Endothelial cell of umbilical vein (primary cell): Measurements from ENCODE around the gene HDAC9. TPM values are rescaled to one million over a fixed set of nuclear protein-coding genes. Genes with fewer than 3 reads are reported as not detected.

Experiments
- BruUV-seq: library from RNA; stranded (reverse); fragments of 400-500 nt; replicated peaks from 2 replicates; lab custom pipeline; 2021; lab: Mats Ljungman, UMichigan
- CTCF ChIA-PET: fragments of 300-600, 350-600 bp; sonication (Branson Sonifier 250); formaldehyde crosslinking; loops from one replicate; lab custom pipeline; 2021; ENCODE audit warnings: antibody characterized with exemption, inconsistent platforms; lab: Charles Lee
- POLR2A ChIA-PET: fragments of 300-600, 350-600 bp; sonication (Branson Sonifier 250); formaldehyde crosslinking; loops from one replicate; lab custom pipeline; 2021; ENCODE audit warnings: antibody characterized with exemption, inconsistent platforms; lab: Charles Lee
- DNase-seq: peaks from one replicate; pipeline ENCODE4 v3.0.0-alpha.2; 2011; ENCODE audit warnings: low read depth, low spot score
- FAIRE-seq: peaks from 2 replicates; lab custom pipeline; 2011; peaks lifted over from hg19 to GRCh38; lab: Jason Lieb, UNC
- H2AFZ ChIP-seq: 2 replicates; pipeline ENCODE4 v1.6.0; 2012; ENCODE audit warnings: low read depth, low read length, control low read depth, inconsistent platforms
- H3K27ac ChIP-seq: 2 replicates; pipeline ENCODE4 v1.5.1; 2011; ENCODE audit warnings: low read depth, mild to moderate bottlenecking, control low read depth, low read length, moderate library complexity; ENCODE audit not compliant: insufficient read depth
- H3K27me3 ChIP-seq, 2 experiments: 2 replicates each; pipeline versions ENCODE4 v1.6.0 to v1.6.1; 2011; ENCODE audit warnings: low read length in 2 of 2, mixed read lengths in 1 of 2; ENCODE audit not compliant: control insufficient read depth in 2 of 2, insufficient read depth in 2 of 2
- H3K36me3 ChIP-seq, 2 experiments: 2 replicates in 1 of 2; 3 replicates in 1 of 2; pipeline ENCODE4 v1.5.1; 2011; ENCODE audit warnings: low read length in 2 of 2, mild to moderate bottlenecking in 1 of 2, moderate library complexity in 1 of 2; ENCODE audit not compliant: control insufficient read depth in 2 of 2, insufficient read depth in 2 of 2; ENCODE audit errors: extremely low read depth in 1 of 2
- H3K4me1 ChIP-seq: 3 replicates; pipeline ENCODE4 v1.5.1; 2011; ENCODE audit warnings: mild to moderate bottlenecking, low read length; ENCODE audit not compliant: control insufficient read depth, insufficient read depth; ENCODE audit errors: extremely low read depth
- H3K4me2 ChIP-seq: 2 replicates; pipeline ENCODE4 v1.6.1; 2011; ENCODE audit warnings: low read length, control low read depth, mixed read lengths; ENCODE audit not compliant: insufficient read depth
- H3K4me3 ChIP-seq, 3 experiments: fragments of 200-600 bp in 1 of 3; sonication (generic), shearing (Covaris generic) in 1 of 3; replicated peaks in 1 of 3; 2 replicates each; pipeline ENCODE4 v1.5.1; 2011 to 2016; ENCODE audit warnings: control low read depth in 3 of 3, low read length in 3 of 3, mild to moderate bottlenecking in 2 of 3, inconsistent platforms in 1 of 3, low read depth in 1 of 3, moderate library complexity in 1 of 3; ENCODE audit not compliant: insufficient read depth in 1 of 3
- H3K79me2 ChIP-seq: 2 replicates; pipeline ENCODE4 v1.6.0; 2012; ENCODE audit warnings: low read length, inconsistent platforms; ENCODE audit not compliant: control insufficient read depth, insufficient read depth
- H3K9ac ChIP-seq: replicated peaks from 2 replicates; pipeline ENCODE3; 2011; ENCODE audit warnings: low read length, control low read depth; ENCODE audit not compliant: insufficient read depth; ENCODE audit errors: extremely low read depth
- H3K9me1 ChIP-seq: replicated peaks from 3 replicates; pipeline ENCODE4 v1.6.0; 2011; ENCODE audit warnings: mild to moderate bottlenecking, low read length; ENCODE audit not compliant: control insufficient read depth, insufficient read depth; ENCODE audit errors: extremely low read depth
- H3K9me3 ChIP-seq: replicated peaks from 2 replicates; pipeline ENCODE4 v1.5.1; 2012; ENCODE audit warnings: low read length, inconsistent platforms; ENCODE audit not compliant: control insufficient read depth, insufficient read depth
- H4K20me1 ChIP-seq: replicated peaks from 2 replicates; pipeline ENCODE3; 2011; ENCODE audit warnings: mild to moderate bottlenecking, low read length; ENCODE audit not compliant: control insufficient read depth, insufficient read depth; ENCODE audit errors: extremely low read depth
- FOS ChIP-seq: IDR thresholded peaks from 2 replicates; pipeline ENCODE4 v1.6.1; 2011; ENCODE audit warnings: mild to moderate bottlenecking, low read length, moderate library complexity, borderline replicate concordance; ENCODE audit not compliant: insufficient read depth
- MYC ChIP-seq: IDR thresholded peaks from one replicate; pipeline ENCODE4 v1.6.1; 2011; ENCODE audit warnings: mild to moderate bottlenecking, low read depth, low read length
- dilution Hi-C: fragments of 300-500 bp; cut with MboI; formaldehyde crosslinking; loops from one replicate; pipeline ENCODE4 v1.15.0; 2019; ENCODE audit warnings: low sequenced_read_pairs; ENCODE audit not compliant: extremely low pct_ligation_motif_present
- intact Hi-C: fragments of 100-400 bp; cut with micrococcal nuclease; formaldehyde crosslinking; loops from one replicate; pipeline ENCODE4 v1.10.0; 2022
- polyA plus RNA-seq, 4 experiments: library from polyadenylated mRNA; depleted of rRNA in 3 of 4; stranded (reverse) in 3 of 4; unstranded in 1 of 4; fragments of >200 nt; gene quantifications; 2 replicates each; pipeline versions ENCODE4 v1.2.1 to v1.2.3, GENCODE V29; 2011 to 2012; ENCODE audit warnings: missing spikeins in 1 of 4
- small RNA-seq: library from RNA; depleted of rRNA; stranded (forward); fragments of <200 nt; gene quantifications from one replicate; pipeline ENCODE3, GENCODE V24; 2012; ENCODE audit warnings: low replicate concordance, low read depth; ENCODE audit not compliant: insufficient read depth, insufficient read length
- total RNA-seq: library from RNA; stranded (reverse); gene quantifications from 2 replicates; pipeline ENCODE4 v1.2.3, GENCODE V29; 2021
- TF ChIP-seq, protein P1 (sequence below), 2 donors: IDR thresholded peaks; 1 replicate in 1 of 2; 2 replicates in 1 of 2; pipeline ENCODE4 v1.5.1; 2011; ENCODE audit warnings: low read length in 2 of 2, mild to moderate bottlenecking in 2 of 2, moderate library complexity in 2 of 2, control low read depth in 1 of 2, inconsistent platforms in 1 of 2, low read depth in 1 of 2; ENCODE audit not compliant: insufficient read depth in 1 of 2; ENCODE audit errors: extremely low read depth in 1 of 2

Gene HDAC9
- total and polyA plus RNA-seq, 2 donors (not counting 3 experiments of a cell fraction or from before 2014, with no cell fraction given) = 1.8 to 11.6 TPM

DNA sequence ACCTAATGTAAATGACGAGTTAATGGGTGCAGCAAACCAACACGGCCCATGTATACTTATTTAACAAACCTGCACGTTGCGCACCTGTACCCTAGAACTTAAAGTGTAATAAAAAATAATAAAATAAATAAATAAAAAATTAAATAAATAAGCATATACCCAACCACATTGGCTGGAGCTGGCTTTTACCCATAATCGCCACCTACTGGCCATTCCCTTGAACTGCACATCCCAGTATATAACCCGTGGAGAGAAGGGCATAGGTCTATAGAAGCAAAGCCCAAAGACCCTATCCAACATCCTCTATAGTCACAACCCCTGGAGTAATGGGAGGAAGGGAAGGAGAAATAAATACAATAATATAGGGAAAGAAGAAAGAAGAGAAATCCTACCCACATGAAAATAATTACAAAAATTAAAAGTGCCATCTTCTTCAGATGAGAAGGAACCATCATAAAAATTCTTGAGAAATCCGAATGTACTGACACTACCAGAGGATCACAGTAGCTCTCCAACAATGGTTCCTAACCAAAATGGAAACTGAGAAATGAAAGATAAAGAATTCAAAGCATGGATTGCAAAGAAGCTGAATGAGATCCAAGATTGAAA, 556.3 kb downstream of the HDAC9 start:
- no peaks in the 10 kb centered on the region for H3K4me1 ChIP-seq
- BruUV-seq = no TSS peak
- no peaks in the 10 kb centered on the region for H3K79me2 ChIP-seq
- H3K9me1 ChIP-seq = no peaks in the 10 kb centered on the region
- CTCF ChIA-PET = interaction anchor here (0.5 to 2.5 kb wide), 31 partner anchors 8 to 1368 kb away, joined by 3 to 52 read pairs (median 3); no protein-coding TSS in a partner anchor
- dilution Hi-C loops = no loop called here
- no peak overlapping the region for H3K4me2 ChIP-seq
- no peaks in the 10 kb centered on the region for H4K20me1 ChIP-seq
- H3K27me3 ChIP-seq = no peaks in the 10 kb centered on the region
- peak; percentile 42 for DNase-seq
- POLR2A ChIA-PET = no interaction called here
- H3K27ac ChIP-seq = no peak overlapping the region
- FAIRE-seq = peak; percentile 68
- no peak overlapping the region for H3K4me3 ChIP-seq
- H3K9ac ChIP-seq = no peak overlapping the region
- H3K36me3 ChIP-seq = no peaks in the 10 kb centered on the region
- no peak overlapping the region for H2AFZ ChIP-seq
- no peak for TF ChIP-seq FOS
- TF ChIP-seq MYC = no peak
- TF ChIP-seq, protein P1, sequence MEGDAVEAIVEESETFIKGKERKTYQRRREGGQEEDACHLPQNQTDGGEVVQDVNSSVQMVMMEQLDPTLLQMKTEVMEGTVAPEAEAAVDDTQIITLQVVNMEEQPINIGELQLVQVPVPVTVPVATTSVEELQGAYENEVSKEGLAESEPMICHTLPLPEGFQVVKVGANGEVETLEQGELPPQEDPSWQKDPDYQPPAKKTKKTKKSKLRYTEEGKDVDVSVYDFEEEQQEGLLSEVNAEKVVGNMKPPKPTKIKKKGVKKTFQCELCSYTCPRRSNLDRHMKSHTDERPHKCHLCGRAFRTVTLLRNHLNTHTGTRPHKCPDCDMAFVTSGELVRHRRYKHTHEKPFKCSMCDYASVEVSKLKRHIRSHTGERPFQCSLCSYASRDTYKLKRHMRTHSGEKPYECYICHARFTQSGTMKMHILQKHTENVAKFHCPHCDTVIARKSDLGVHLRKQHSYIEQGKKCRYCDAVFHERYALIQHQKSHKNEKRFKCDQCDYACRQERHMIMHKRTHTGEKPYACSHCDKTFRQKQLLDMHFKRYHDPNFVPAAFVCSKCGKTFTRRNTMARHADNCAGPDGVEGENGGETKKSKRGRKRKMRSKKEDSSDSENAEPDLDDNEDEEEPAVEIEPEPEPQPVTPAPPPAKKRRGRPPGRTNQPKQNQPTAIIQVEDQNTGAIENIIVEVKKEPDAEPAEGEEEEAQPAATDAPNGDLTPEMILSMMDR (IDR thresholded peaks at IDR 0.05; ENCODE audit: extremely low read depth in 1 of 2, insufficient read depth in 1 of 2, low read depth in 1 of 2, low read length in 2 of 2) = peak; percentile 63 to 66
- intact Hi-C loops = loop anchor here (1.0 kb wide), 2 partner anchors 359 to 462 kb away; no protein-coding TSS in a partner anchor
- H3K9me3 ChIP-seq = no peaks in the 10 kb centered on the region

Small RNA genes within 50 kb of the gene (small RNA-seq; reads per million reads assigned to genes)
- gene RN7SKP266 = not detected
